Measurements from ENCODE around the gene MKRN2OS.

GRCh38 chr3:12559520-12559919, 14.2 kb upstream of the MKRN2OS start:
- TF ChIP-seq CTCF (conservative IDR thresholded peaks at IDR 0.05), result no peak
- no peak for TF ChIP-seq ZFX (IDR thresholded peaks at IDR 0.05)

Measured in C4-2B (cell line).